OCI-M2 (cell line): Measurements from ENCODE around the gene OSCP1.
A peak's percentile ranks its signal among the peaks of the same experiment; 100 is the strongest.

Experiments
- DNase-seq: peaks from one replicate; lab custom pipeline; 2025; ENCODE audit not compliant: unreplicated experiment; lab: John Stamatoyannopoulos, UW

The OSCP1 gene

GRCh38 chr1:36411674-36412648 is 38.3 kb downstream of the OSCP1 start:
- DNase-seq: no peak

GRCh38 chr1:36408479-36408878 is 41.8 kb downstream of the OSCP1 start:
- DNase-seq: no peak

GRCh38 chr1:36406440-36406839 is 43.8 kb downstream of the OSCP1 start:
- no peak for DNase-seq

- DNase-seq: no peak
Observed at GRCh38 chr1:36402504-36402890, 47.8 kb downstream of the OSCP1 start.

- no peak for DNase-seq
Observed at GRCh38 chr1:36401602-36402503, 48.4 kb downstream of the OSCP1 start.

GRCh38 chr1:36400825-36401601 is 49.2 kb downstream of the OSCP1 start:
- DNase-seq: peak; percentile 50

- no peak for DNase-seq
Observed at GRCh38 chr1:36400514-36400824, 49.8 kb downstream of the OSCP1 start.

- no peak for DNase-seq
Observed at GRCh38 chr1:36398370-36398977, 51.8 kb downstream of the OSCP1 start.

GRCh38 chr1:36397378-36398230 is 52.6 kb downstream of the OSCP1 start, which contains the start of gene LSM10:
Gene LSM10 (minus strand): TSS chr1:36397908. CDS start chr1:36394129, 3,779 bp downstream.
- DNase-seq: peak; percentile 25

- no peak for DNase-seq
Observed at GRCh38 chr1:36397083-36397377, 53.2 kb downstream of the OSCP1 start.

- DNase-seq: no peak
Observed at GRCh38 chr1:36396359-36396758, 53.9 kb downstream of the OSCP1 start.

GRCh38 chr1:36393686-36394085 is 56.6 kb downstream of the OSCP1 start:
- DNase-seq: no peak

- DNase-seq: no peak
Observed at GRCh38 chr1:36392836-36393235, 57.4 kb downstream of the OSCP1 start.

GRCh38 chr1:36391271-36391670 is 59.0 kb downstream of the OSCP1 start:
- no peak for DNase-seq

GRCh38 chr1:36390411-36390810 is 59.8 kb downstream of the OSCP1 start:
- DNase-seq: no peak

GRCh38 chr1:36389999-36390398 is 60.3 kb downstream of the OSCP1 start:
- DNase-seq: no peak

GRCh38 chr1:36389261-36389660 is 61.0 kb downstream of the OSCP1 start:
- DNase-seq: no peak

GRCh38 chr1:36387141-36387949 is 62.9 kb downstream of the OSCP1 start:
- no peak for DNase-seq
